ENCODE measurements around the gene SLC11A1. TPM values are rescaled to one million over a fixed set of nuclear protein-coding genes. Genes with fewer than 3 reads are reported as not detected.

The SLC11A1 gene
- total and polyA plus RNA-seq, 2 of the 4 experiments (the other 2 are of a cell fraction): under 0.01 to 0.07 TPM

- H3K9me1 ChIP-seq (ENCODE audit: insufficient read depth, low read length): no peaks in the 10 kb centered on the region
- peaks cover 2% of the 10 kb centered on the region for H3K4me1 ChIP-seq (ENCODE audit: control insufficient read depth, insufficient read depth, low read length)
- no peaks in the 10 kb centered on the region for H3K9me3 ChIP-seq (ENCODE audit: control insufficient read depth, insufficient read depth, low read length)
- BruUV-seq (replicated peaks): no TSS peak
- no peaks in the 10 kb centered on the region for H3K79me1 ChIP-seq (ENCODE audit: low read depth in 1 of 2, low read length in 2 of 2)
- in situ Hi-C loops (cut with MboI; ENCODE audit: low sequenced_read_pairs): loop anchor here (5.0 kb wide), 1 partner anchor 80 kb away; no protein-coding TSS in a partner anchor
- POLR2A ChIA-PET (ENCODE audit: unreplicated experiment): no interaction called here
- H4K91ac ChIP-seq (ENCODE audit: insufficient read depth, low read depth, low read length): no peak overlapping the region
- peaks cover 4% of the 10 kb centered on the region for H3K27me3 ChIP-seq (ENCODE audit: control insufficient read depth, insufficient read depth, low read length)
- DNase-seq: peak; percentile 80
- intact Hi-C loops (cut with micrococcal nuclease): no loop called here
- no peaks in the 10 kb centered on the region for H3K36me3 ChIP-seq (ENCODE audit: control insufficient read depth, insufficient read depth, low read length)
- H2AK9ac ChIP-seq (replicated peaks; ENCODE audit: low read depth, low read length, poor library complexity): peak overlapping the region; percentile 73
- no peak overlapping the region for H2BK15ac ChIP-seq (ENCODE audit: low read depth, low read length)
- H3K9ac ChIP-seq (ENCODE audit: low read depth, low read length): no peak overlapping the region
- H3K14ac ChIP-seq (replicated peaks; ENCODE audit: low read depth, low read length): no peak overlapping the region
- ATAC-seq (ENCODE audit: low read depth): peak; percentile 93
- dilution Hi-C loops (cut with HindIII; ENCODE audit: low sequenced_read_pairs, unreplicated experiment): no loop called here
- no peak overlapping the region for H3K27ac ChIP-seq (ENCODE audit: insufficient read depth, low read length)
- no peak overlapping the region for H3K23ac ChIP-seq (ENCODE audit: low read depth, low read length)
- WGBS, 2 experiments (ENCODE audit: extremely low coverage in 2 of 2, insufficient read length in 1 of 2): 56% methylated on average over 9 of the region's 38 CpGs; no CpG with 5 or more reads in 1 of the 2 experiments
- peak overlapping the region; percentile 77 for H3K4me2 ChIP-seq (ENCODE audit: low read depth, low read length)
- H2AK5ac ChIP-seq (ENCODE audit: low read depth, low read length): no peak overlapping the region
- H3K4ac ChIP-seq (ENCODE audit: low read depth, low read length): no peak overlapping the region; the same call in 1 of the 2 replicates
- no peaks in the 10 kb centered on the region for H4K20me1 ChIP-seq (ENCODE audit: insufficient read depth, low read length)
- no peak overlapping the region for H2BK5ac ChIP-seq (ENCODE audit: low read depth, low read length, poor library complexity, severe bottlenecking)
- 0 out of 2 replicates have a peak overlapping the region, but pooled peaks have one; percentile 30 for H4K5ac ChIP-seq (ENCODE audit: low read depth, low read length)
- peak overlapping the region in 1 of 2 experiments; percentile 65; a peak in 1 of 4 replicates for H4K8ac ChIP-seq (ENCODE audit: low read depth in 2 of 2, low read length in 2 of 2)
- peak overlapping the region; percentile 42 for H3K4me3 ChIP-seq (ENCODE audit: insufficient read depth, low read depth, low read length)
- H2BK20ac ChIP-seq (ENCODE audit: low read depth, low read length): no peak overlapping the region
- H3K18ac ChIP-seq (ENCODE audit: low read depth, low read length): no peak overlapping the region
- peak overlapping the region; percentile 72 for H2BK120ac ChIP-seq (ENCODE audit: low read depth, low read length)
- peak overlapping the region; percentile 96 for H2AFZ ChIP-seq (replicated peaks; ENCODE audit: low read length, poor library complexity)
- H3K56ac ChIP-seq (ENCODE audit: extremely low read depth, insufficient read depth, low read length): no peak overlapping the region
- CTCF ChIA-PET: no interaction called here
- no peak for TF ChIP-seq BHLHE40 (IDR thresholded peaks at IDR 0.05; ENCODE audit: low read depth, low read length)
- no peak for TF ChIP-seq NFE2L2 (IDR thresholded peaks at IDR 0.05; ENCODE audit: low read depth, low read length)
- no peak for TF ChIP-seq MAZ (IDR thresholded peaks at IDR 0.05; ENCODE audit: borderline replicate concordance, low read depth, low read length)
- TF ChIP-seq ELK1 (IDR thresholded peaks at IDR 0.05; ENCODE audit: borderline replicate concordance, low read depth, low read length): no peak
- no peak for TF ChIP-seq MXI1 (IDR thresholded peaks at IDR 0.05; ENCODE audit: borderline replicate concordance, low read depth, low read length)
- no peak for TF ChIP-seq CTCF (conservative IDR thresholded peaks at IDR 0.05; ENCODE audit: low read depth, low read length)
- TF ChIP-seq POLR2A (IDR thresholded peaks at IDR 0.05; ENCODE audit: low read depth, low read length): no peak
- TF ChIP-seq FOS (IDR thresholded peaks at IDR 0.05; ENCODE audit: low read depth, low read length): no peak
- TF ChIP-seq RFX5 (IDR thresholded peaks at IDR 0.05; ENCODE audit: low read depth, low read length): no peak
- TF ChIP-seq RCOR1 (IDR thresholded peaks at IDR 0.05; ENCODE audit: insufficient replicate concordance, low read length): no peak
- no peak for TF ChIP-seq RAD21 (IDR thresholded peaks at IDR 0.05; ENCODE audit: low read length)
- no peak for TF ChIP-seq SMC3 (IDR thresholded peaks at IDR 0.05; ENCODE audit: low read depth, low read length)
- TF ChIP-seq CHD1 (IDR thresholded peaks at IDR 0.05; ENCODE audit: low read depth, low read length): no peak
- no peak for TF ChIP-seq MAFK (IDR thresholded peaks at IDR 0.05; ENCODE audit: low read depth, low read length)
- no peak for TF ChIP-seq CEBPB (IDR thresholded peaks at IDR 0.05; ENCODE audit: low read depth, low read length)
Measured at GRCh38 chr2:218387369-218388194, 5.5 kb downstream of the SLC11A1 start.
